HPDE6-E6E7 (cell line): ENCODE data around the gene RAD51B.

Source experiments
- DNase-seq: peaks from one replicate; pipeline ENCODE4 v3.0.0; 2011; ENCODE audit warnings: missing footprints; ENCODE audit errors: extremely low spot score

RAD51B gene

DNA sequence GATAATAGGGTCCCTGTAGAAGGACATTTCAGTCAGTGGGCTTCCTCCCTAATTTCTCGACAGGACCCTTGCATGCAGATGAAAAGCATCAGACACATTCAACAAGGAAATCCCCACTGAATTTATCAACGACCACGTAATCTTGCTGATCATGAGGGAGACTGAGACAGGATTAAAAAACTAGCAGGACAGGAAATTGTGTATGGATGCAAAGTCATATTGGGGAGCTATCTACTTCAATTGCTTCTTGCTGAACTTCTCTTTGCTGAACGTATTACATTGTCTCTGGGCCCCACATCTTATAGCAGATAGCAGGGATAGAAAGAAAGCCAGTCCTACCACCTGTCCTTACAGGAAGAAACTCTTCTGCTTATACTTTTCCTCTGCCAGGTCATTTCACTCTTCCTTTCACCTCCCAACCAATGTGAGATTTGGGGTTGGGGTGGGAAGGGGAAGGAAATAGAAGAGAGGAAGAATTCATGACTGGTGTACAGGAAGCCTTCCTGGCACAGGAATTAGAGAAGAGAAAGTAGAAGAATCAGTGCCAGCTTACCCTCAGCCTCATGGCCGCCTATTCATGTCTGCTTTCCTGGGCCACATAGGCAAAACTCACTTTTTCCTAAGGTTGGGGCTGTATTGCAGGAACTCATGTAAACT, 640.0 kb downstream of the RAD51B start:
- DNase-seq = no peak

DNA sequence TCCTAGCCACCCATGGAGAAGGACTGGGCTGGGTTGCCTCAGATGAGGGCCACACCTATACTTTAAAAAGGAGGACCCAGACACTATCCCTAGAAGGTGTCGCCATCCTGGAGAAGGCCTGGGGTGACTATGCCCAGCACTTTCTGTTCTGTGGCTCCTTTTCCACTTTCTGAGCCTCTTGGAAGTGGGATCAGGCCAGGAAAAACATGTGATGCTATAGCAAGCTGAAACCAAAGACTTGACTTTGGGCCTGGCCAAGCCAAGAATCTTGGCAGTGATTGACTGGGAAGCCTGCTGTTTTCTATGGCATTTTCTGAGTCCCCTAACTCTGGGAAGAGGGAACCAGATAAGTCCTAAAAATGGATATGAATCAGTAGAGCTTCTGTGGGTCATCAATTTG, 641.0 kb downstream of the RAD51B start:
- DNase-seq = no peak

DNA sequence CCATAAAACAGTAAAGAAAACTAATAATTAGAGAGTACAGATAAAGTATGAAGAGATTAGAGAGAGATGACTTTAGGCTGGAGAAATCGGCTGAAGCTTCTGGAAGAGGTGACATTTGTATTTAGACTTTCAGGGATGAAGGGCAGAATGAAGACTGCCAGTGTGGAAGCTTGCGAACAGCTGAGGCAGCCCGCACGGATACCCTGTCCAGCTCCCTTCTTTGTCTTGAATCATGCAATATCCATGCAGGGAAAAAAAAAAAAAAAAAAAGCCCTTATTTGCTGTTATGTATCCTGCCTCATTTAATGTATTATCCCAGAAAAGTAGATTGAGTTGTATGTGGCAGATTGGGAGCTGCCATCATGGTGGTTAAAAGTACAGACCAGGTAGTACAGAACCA, 641.5 kb downstream of the RAD51B start:
- DNase-seq = no peak

DNA sequence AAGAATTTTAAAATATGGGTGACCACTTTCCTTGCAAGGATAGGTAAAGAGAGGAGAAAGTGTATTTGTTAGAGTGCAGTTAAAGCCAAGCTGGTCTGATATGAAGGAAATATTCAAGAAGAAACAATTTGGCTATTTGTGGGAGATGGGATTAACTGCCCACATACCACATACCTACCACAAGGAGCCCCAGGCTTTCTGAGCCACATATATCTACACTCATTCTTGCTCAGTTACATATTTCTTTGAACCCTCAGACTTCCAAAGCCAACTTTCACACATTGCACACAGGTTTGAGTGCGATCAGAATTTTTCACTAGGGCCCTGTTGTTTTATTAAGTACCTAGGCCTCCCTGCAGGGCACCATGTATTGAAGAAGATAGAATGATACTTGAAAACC, 643.1 kb downstream of the RAD51B start:
- DNase-seq = no peak

DNA sequence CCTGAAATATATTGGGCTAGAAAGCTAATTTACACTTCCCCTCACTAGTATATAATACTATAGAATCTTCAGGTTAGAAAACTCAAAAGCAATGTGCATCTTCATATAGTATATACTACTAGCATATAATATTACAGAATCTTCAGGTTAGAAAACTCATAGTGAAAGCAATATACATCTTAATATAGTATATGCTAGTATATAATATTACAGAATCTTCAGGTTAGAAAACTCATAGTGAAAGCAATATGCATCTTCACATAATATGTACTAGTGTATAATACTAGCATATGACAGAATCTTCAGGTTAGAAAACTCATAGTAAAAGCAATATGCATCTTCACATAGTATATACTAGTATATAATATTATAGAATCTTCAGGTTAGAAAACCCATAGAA, 643.7 kb downstream of the RAD51B start:
- DNase-seq = no peak

DNA sequence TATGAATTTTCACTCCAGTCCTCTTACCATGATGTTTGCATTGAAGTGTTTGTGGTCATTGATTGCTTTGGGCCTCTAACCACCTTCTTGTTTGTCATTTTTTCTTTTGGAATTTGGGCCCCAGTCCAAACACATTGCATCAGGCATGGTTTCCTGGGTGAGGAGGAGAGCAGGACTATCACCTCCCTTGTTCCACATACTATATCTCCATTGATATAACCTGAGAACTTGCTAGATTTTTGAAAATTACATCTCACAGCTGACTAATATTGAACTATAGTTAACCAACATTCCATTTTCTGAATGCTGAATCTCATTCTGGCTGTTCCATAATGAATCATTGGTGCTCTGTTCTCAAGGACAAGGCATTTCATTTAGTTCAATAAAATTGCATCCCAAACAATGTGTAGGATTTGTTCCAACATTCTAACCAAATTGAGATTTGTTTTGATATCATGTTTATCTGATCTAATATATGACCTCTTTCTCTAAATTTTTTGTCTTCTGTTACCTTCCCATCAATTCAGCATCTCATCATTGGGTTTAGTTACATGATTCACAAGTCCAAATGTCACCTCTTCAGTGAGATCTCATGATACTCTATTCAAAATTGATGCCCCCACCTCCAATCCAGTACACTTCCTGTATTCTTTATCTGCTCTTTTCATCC, 644.3 kb downstream of the RAD51B start:
- no peak for DNase-seq

DNA sequence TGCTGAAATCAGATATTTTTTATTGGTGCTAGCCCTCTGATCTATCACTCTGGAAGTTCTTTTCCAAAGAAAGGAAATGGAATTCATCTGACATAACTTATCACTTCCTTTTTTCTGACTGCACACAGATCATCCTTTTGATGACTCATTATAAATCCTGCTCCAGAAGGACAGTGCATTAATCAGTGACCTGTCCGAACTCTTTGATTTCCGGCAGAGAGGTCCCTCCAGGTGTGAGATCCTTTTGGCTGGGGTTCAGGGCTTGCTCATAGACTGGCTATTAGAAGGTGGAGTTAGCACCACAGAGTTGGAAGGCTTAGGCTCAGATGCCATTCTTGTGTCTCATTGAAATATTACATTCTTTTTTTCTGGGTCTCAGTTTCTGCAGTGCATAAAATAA, 645.1 kb downstream of the RAD51B start:
- peak; percentile 52 for DNase-seq

DNA sequence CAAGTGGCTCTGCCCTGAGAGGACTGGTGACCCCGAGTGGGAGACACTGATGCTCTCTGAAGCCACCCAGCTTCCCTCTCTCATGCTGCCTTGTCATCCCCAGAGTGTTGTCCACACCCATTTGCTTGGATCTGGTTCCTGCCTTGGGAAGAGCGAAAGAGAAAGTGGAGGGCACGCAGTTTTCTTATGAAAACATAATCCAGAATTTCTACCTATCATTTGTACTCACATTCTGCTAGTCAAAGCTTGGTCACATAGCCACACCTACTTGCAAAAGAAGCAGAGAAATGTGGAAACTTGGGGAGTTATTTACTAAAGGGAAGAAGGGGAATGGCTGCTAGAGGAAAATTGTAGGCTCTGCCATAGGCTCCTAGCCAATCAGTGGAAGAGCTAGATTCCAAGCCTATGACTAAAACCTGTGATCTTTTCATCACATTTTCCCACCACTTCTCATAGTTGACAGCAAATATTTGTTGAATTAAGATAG, 647.0 kb downstream of the RAD51B start:
- DNase-seq = peak; percentile 79

DNA sequence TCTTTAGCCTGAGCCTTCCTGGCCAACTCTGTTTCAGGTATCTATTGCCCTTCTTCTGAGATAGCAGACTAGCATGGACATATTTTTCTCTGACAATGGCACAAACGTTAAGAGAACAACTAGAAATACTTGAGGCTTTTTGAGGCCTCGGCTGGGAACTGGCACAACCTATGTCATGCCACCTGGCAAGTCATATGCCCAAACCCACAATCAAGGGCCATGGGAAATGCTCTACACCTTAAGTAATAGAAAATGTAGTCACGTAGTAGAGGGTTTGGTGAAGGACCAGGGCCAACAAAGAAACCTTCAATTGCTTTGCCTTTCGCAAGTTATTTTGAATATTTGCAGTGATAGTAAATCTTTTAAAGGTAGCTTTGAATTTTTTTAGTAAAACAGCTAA, 647.8 kb downstream of the RAD51B start:
- DNase-seq = no peak

DNA sequence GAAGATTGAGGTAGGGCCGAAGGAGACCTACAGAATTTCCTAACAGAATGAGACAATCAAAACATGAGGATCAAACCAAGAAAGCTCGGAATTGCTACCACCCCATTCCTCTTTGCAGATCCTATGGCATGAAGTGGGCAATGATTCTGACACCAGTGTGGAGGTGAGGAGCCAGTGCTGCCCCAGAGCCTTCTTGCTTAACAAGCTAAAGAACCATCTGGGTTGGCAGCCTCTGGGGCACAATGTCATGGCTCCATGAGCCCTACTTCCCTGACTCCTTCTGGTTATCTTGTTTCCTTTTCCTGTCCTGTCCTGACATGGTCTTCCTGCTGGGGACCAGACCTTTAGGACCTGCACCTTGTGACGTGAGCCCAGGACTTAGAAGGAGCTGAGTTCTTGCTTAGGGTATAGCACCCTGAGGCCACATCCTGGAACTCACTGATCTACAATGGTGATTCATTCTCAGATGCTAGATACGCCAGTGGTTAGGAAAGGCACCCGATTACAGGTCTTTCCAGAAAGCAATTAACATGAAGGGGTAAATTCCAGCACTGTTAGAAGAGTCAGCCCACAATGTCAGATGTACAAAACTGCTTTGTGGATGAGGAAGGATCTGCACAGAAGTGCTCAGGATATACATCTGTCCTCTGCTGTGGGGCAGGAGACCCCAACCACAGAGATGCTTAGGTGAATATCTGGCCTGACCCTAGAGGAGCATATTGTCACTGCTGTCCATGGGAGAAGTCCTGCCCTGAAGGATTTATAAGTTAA, 649.0 kb downstream of the RAD51B start:
- peak; percentile 68 for DNase-seq

DNA sequence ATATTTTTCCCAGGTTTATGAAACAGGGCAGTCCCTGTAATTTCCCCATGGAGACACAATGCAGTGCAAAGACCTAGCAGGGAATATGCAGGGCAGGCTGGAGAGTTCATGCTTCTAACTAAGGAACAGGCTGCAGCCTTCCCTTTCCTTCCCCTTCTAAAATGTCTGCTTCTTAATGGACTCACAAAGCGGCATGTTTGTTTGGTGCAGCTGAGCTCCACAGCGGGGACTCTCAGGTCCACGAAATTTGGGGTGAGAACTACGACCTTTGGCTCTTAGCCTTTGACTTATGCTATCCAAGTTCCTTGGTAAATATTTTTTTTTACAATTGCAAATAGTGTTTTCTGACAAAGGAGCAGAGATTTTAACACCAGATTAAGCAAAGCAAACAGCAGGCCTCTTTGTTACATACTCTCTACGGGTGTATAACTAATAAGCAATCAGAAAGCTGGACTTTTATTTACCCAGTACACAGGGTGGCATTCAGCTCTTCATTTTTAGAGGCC, 649.7 kb downstream of the RAD51B start:
- no peak for DNase-seq

DNA sequence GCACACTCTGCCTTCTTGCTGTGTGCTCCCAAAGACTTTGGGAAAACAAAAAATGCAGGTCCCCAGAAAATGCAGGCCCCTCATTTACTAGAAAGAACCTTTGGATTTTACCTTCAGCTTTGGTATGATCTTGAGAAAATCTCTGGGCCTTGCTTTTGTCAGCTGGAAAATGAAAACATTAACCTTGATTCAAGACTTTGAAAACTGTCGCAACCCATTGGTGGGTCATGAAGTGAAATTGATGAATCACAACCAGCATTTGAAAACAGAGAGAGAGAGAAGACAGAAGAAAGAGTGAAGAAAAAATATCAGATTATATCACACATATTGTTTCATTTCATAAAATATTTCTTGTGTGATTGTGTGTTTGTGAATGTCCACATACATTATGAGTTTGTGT, 650.8 kb downstream of the RAD51B start:
- no peak for DNase-seq

DNA sequence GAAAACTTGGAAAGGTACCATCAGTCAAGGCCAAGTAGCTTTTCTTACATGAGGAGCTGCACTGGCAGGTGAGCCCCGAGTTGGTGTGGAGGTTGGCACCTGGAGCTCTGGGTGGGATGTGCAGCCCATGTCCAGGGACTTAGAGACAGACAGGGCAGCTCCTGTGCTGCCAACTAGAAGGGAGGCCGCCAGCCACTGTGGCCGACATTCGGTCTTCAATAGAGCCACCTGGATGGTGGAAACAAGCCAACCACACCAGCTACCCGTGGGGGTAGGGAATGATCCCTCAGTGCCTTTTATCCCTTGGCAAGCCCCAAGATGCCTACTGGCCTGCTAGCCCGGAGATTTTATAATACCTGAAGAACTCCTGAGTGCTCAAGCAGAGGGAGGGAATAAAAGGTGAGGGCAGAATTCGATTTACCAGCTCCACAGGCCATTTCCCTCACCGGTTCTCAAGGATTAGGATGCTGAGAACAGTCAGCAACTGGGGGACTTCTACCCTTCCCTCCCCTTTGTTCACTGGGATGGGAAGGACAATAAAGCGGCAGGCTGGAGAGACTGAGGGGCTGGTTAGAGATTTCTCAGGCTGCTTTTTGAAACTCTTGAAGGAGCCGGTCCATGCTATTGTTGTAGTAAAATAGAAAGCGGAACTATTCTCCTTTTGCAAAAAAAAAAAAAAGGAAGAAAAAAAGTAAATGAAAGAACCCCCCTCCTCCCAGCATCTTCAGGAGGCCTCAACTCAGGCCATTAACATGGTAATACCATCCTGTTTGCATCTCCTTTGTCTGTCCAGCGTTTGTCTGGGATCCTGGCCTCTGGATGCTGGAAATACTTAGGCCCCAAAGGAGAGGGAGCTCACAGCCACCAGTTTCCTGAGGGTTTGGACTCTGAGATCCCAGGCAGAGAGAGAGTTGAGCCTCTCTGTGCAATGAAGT, 651.7 kb downstream of the RAD51B start:
- DNase-seq = no peak

DNA sequence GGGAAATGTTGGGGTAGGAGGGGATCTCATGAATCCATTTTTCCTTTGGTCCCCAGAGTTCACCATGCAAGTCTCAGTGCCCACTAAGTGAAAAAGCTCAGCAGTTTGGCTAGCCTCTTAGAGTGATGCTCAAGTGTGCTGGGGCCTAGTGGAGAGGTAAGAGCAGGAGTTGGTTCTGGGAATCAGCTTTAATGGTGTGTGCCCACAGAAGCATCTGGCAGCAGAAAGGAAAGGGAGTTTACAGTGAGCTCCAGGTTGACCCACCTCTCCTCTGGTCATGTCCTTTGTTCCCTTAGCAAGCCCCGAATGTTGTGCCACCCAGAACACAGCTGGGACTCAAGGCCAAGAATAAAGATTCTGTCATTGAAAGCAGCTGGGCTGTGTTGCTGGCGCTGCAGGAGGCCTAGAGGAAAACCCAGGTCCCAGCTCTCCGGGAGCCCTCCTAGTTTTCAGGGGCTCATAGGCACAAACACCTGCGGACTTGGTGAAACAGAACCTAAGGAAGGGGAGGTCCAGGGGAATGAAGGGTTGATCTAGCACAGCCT, 652.5 kb downstream of the RAD51B start:
- DNase-seq = no peak

DNA sequence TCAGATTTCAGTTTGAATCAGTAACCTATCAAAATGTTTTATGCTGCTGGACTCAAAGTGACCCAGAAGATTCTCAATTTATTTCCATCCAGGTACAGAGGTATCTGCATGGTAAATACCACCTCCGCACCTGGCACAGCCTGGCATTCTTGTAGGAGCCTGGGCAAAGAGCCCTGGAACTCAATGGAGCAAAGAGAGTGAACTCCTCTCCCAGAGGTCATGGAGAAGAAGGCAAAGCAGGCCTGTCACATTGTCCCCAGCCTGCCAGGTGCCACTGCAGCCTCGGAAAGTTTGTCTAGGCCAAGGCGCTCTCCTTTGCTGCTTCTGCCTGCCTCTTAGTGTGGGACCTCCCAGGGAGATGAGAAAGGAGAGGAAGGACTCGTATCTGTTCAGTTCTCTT, 653.5 kb downstream of the RAD51B start:
- no peak for DNase-seq

DNA sequence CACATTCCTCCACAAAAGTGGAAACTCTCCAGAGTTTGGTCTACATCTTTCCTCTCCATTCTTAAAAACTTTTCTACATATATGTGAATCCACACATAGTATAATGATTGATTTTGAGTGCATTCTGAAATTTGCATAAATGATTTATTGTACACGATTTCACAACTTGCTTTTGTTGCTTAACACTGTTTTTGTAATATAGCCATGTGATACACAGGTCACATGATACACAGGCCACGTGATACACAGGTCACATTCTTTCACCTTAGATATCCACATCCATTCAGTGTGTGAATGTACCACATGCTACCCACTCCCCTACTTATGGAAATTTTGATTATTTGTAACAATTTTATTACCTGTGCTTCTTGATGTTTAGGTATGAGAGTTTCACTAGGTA, 654.2 kb downstream of the RAD51B start:
- DNase-seq = no peak

DNA sequence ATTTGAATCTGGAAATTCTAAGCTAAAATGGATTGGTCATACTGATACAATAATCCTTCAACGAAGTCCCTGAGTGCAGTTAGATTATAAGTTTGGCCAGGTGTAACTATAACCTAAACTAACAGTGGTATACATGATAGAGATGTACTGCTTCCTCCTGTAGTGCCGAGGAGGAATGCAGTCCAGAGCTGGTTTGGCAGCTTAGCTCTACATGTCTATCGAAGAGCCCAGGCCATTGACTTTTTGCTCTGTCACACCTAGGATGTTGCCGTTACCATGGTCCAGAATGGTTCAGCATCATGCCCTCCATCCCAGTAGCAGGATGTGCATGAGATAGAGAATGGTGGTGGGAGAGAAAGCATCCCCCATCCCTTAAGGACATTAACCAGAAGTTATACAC, 655.2 kb downstream of the RAD51B start:
- DNase-seq = no peak

DNA sequence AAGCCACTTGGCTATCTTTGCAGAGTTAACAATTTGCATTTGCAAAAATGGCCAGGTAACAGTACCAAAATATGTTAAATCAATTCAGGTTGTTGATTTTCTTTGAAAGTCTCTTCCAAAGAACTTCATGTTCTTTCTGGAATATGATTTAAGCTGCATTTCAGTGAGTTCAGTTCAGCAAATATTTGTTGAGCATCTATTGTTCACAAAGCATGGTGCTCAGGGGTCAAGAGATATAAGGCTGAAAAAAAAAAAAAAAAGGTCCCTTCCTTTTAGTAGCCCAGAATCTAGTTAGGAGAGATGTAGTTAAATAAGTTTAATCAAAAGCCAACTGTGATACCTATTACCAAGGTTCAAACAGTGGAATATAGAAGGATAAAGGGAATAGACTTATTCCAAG, 656.2 kb downstream of the RAD51B start:
- no peak for DNase-seq

DNA sequence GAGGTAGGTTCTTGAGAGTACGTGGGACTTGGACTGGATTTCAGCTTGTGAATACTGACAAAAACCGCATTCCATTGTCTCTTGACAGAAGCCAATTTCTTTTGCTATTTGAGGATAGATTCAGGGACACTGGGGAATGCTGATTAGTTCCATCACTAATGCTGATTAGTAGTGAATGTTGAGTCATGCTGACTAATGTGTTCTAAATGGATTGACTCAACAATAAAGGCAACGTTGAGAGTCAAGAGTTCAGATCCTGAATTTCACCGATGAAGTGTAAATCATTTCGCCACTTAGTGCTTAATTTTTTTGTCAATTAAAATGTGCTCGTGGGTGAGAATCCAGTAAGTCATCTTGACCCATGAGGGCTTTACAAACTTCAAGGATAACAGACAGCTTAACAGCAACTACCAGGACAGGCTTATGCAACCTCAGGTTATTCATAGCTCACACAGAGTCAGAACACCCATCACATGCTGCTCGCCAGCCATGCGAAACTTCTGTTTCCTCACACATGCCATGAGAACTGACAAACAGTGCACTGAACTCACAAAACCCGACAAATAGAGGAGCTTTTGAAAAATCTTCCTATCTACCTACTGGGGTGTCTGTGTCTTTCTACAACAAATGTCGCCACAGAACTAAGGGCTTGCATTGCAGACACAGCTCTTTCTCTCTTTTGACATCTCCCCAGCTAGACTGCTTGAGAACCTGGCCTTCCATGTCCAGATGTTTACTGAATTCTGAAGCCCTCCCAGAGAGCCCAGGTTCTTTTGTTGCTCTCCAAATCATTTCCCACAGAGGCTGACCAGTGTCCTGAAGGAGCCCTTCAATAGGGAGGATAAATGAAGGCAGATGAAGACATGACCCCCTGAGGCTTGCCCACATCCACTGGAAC, 656.9 kb downstream of the RAD51B start:
- peak; percentile 34 for DNase-seq

DNA sequence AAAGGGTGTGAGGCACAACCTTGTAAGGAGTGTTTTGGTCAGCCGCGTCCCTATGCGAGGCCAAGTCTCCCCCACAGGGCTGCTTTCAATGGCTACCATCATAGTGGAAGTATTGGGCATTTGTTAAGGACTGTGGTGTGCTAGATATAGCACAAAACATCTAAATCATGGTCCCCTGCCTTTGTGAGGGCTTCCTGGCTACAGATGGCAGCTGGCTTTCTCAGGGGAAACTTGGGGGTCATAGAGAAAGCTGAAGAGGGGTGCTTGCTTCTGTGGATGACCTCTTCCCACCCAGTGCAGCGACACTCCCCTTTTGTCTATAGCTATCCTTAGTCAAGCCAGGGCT, 657.5 kb downstream of the RAD51B start:
- no peak for DNase-seq
